MG63 (cell line): ENCODE data around the gene IPCEF1. TPM values are rescaled to one million over a fixed set of nuclear protein-coding genes. Genes with fewer than 3 reads are reported as not detected.

Source experiments
- DNase-seq: peaks from one replicate; pipeline ENCODE4 v3.0.0-alpha.2; 2020
- H3K27me3 ChIP-seq: fragments of 250-450 bp; sonication (Bioruptor Pico); 2 replicates; pipeline ENCODE4 v1.5.1; 2020; ENCODE audit warnings: mild to moderate bottlenecking, moderate library complexity
- H3K36me3 ChIP-seq: fragments of 250-450 bp; sonication (Bioruptor Pico); 2 replicates; pipeline ENCODE4 v1.5.1; 2020; ENCODE audit warnings: mild to moderate bottlenecking, moderate library complexity
- H3K4me3 ChIP-seq: fragments of 250-450 bp; sonication (Bioruptor Pico); 2 replicates; pipeline ENCODE4 v1.5.1; 2020; ENCODE audit warnings: mild to moderate bottlenecking, moderate library complexity
- H3K9me3 ChIP-seq: fragments of 250-450 bp; sonication (Bioruptor Pico); 2 replicates; pipeline ENCODE4 v1.5.1; 2020; ENCODE audit warnings: mild to moderate bottlenecking, moderate library complexity
- total RNA-seq: library from RNA; depleted of rRNA; stranded (reverse); fragments of >200 nt; shearing (Covaris generic); gene quantifications from 2 replicates; pipeline ENCODE4 v1.2.3, GENCODE V29; 2014; ENCODE audit warnings: low replicate concordance

IPCEF1 gene
- total RNA-seq, 1 experiment from 2014 or later: not detected

DNA sequence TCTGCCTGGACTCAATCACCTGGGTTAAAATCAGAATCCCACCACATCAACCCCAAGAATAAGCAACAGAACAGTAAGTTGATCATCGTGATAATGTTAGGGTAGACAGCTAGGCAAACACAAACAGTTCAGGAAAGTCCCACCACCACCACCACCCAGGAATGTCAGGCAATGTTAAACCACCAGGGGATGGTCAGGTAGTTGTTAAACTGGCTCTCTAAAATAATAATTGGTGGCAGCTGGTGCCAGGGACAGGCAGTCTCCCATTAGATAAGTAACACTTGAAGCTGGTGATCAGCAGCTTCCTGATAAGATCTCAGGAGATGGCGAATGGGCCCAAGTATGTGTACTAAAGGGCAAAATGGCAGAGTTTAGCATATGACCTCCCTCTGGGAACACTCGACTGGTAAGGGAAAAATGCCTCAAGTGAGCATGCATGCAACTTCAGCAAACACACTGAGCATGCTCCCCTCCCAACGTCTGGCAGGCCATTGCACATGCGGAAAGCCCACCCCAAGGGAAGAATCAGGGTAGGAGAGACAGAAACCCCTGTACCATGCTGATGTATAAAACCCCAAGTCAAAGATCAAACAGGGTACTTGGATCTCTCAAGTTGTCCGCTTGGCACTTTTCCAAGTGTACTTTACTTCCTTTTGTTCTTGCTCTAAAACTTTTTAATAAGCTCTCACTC lies 66.6 kb downstream of the IPCEF1 start:
- H3K9me3 ChIP-seq: no peaks in the 10 kb centered on the region; the same call in 1 of the 2 replicates
- no peak for DNase-seq

DNA sequence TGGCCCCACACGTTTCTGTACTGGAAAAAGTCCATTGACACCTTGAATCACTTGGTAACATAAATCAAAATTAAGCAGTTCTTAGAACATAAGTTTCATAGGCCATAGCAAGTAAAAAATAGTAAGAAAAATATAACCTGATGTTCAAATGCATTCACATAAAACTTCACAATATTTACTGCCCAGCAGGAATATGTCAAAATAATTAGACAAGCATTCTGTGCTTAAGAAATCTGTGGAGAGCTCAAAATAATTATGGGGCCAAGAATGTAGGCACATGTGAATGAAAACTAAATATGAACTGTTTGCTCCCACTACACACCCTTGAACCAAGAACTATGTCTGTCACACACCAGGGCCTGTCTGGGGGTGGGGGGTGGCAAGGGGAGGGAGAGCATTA lies 70.8 kb downstream of the IPCEF1 start:
- no peaks in the 10 kb centered on the region for H3K9me3 ChIP-seq
- no peak for DNase-seq
- H3K36me3 ChIP-seq: no peaks in the 10 kb centered on the region
- no peak overlapping the region for H3K4me3 ChIP-seq
- H3K27me3 ChIP-seq: no peaks in the 10 kb centered on the region

More for the DNA sequence above, 66.6 kb downstream of the IPCEF1 start:
- Histone ChIP-seq H3K27me3 (no peaks in the 10 kb centered on the region), H3K4me3 (no peak overlapping the region), H3K36me3 (no peaks in the 10 kb centered on the region)

DNA sequence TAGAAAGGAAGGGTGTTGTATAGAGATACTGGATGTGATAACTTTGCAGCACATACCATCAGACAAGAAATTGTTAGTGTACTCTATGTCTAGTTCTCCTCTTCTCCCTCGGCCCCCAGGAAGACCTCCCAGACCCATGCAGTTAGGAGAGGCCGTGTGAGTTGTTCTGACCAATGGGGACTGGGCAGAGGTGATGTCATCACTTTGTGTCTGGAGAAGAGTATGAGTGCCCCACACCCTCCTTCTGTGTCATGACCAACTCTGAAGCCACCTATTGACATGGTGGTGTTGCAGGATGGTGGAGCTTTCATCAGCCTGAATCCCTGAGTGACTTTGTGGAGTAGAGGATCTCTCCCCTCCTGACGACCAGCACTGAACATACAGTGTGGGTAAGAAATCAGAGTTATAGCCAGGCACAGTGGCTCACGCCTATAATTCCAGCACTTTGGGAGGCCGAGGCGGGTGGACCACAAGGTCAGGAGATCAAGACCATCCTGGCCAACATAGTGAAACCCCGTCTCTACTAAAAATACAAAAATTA lies 72.2 kb downstream of the IPCEF1 start:
- Histone ChIP-seq H3K9me3 (no peaks in the 10 kb centered on the region), H3K4me3 (no peak overlapping the region), H3K27me3 (no peaks in the 10 kb centered on the region), H3K36me3 (no peaks in the 10 kb centered on the region)
- DNase-seq: no peak

- DNase-seq: no peak
- H3K36me3 ChIP-seq: no peaks in the 10 kb centered on the region
- no peak overlapping the region for H3K4me3 ChIP-seq
- H3K9me3 ChIP-seq: no peaks in the 10 kb centered on the region
- no peaks in the 10 kb centered on the region for H3K27me3 ChIP-seq
Observed at GRCh38 chr6:154280521-154280920, 76.1 kb downstream of the IPCEF1 start.

- no peaks in the 10 kb centered on the region for H3K36me3 ChIP-seq
- DNase-seq: no peak
- no peaks in the 10 kb centered on the region for H3K27me3 ChIP-seq
- H3K9me3 ChIP-seq: no peaks in the 10 kb centered on the region
- no peak overlapping the region for H3K4me3 ChIP-seq
Observed at GRCh38 chr6:154277629-154278017, 79.0 kb downstream of the IPCEF1 start.

GRCh38 chr6:154276810-154277628 lies 79.6 kb downstream of the IPCEF1 start:
- no peak for DNase-seq
- Histone ChIP-seq H3K36me3 (no peaks in the 10 kb centered on the region), H3K4me3 (no peak overlapping the region), H3K9me3 (no peaks in the 10 kb centered on the region), H3K27me3 (no peaks in the 10 kb centered on the region)

DNA sequence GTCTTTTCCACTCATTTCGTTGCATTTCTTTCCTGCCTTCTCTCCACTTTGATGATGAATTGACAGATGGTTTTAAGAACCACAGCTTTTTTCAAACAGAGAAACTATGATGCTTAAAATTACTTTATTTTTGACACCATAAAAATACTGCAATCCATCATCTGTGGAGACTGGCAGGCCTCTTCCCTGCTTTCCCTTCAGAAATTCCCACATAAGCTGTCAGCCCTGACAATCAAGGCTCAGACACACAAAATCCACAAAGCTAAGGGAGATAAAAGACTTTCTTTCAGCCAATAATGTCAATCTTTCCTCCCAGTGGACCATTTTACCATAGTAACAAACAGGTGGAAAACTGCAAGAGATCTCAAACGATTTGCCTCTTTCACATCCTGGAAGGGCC lies 82.4 kb downstream of the IPCEF1 start:
- no peaks in the 10 kb centered on the region for H3K27me3 ChIP-seq
- no peak overlapping the region for H3K4me3 ChIP-seq
- no peaks in the 10 kb centered on the region for H3K36me3 ChIP-seq
- H3K9me3 ChIP-seq: no peaks in the 10 kb centered on the region
- no peak for DNase-seq

GRCh38 chr6:154268486-154268885 lies 88.1 kb downstream of the IPCEF1 start:
- H3K27me3 ChIP-seq: no peaks in the 10 kb centered on the region
- H3K9me3 ChIP-seq: no peaks in the 10 kb centered on the region
- H3K4me3 ChIP-seq: no peak overlapping the region
- H3K36me3 ChIP-seq: no peaks in the 10 kb centered on the region
- DNase-seq: no peak

- Histone ChIP-seq H3K36me3 (no peaks in the 10 kb centered on the region), H3K27me3 (no peaks in the 10 kb centered on the region), H3K4me3 (no peak overlapping the region)
Observed at GRCh38 chr6:154267508-154268106, 89.0 kb downstream of the IPCEF1 start.

DNA sequence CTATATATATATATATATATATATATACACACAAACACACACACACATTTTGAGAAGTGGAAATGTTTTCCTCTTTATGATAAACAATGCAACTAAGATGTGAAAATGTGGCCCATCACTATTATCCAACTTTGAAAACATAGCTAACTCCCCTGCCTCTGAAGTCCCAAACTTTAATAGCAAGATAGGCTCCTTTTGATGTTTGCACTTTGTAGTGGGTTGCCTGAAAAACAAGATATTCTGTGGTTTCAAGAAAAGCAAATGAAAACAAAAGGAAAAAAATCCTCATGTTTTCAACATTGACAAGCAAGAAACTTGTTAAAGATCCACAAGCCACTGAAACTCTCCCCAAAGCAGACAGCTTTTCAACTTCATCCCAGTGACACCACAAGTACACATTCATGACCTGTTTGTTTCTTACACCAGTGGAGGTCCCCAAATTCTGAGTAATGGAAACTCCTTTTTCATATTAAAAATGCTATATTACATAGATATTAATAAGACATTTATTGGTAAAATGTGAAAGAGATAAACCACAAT lies 90.0 kb downstream of the IPCEF1 start:
- Histone ChIP-seq H3K9me3 (no peaks in the 10 kb centered on the region), H3K36me3 (no peaks in the 10 kb centered on the region)
- DNase-seq: no peak

More at GRCh38 chr6:154267508-154268106, 89.0 kb downstream of the IPCEF1 start:
- H3K9me3 ChIP-seq: no peaks in the 10 kb centered on the region
- no peak for DNase-seq

GRCh38 chr6:154261688-154262397 lies 94.8 kb downstream of the IPCEF1 start:
- Histone ChIP-seq H3K4me3 (no peak overlapping the region), H3K9me3 (no peaks in the 10 kb centered on the region), H3K36me3 (no peaks in the 10 kb centered on the region), H3K27me3 (no peaks in the 10 kb centered on the region)
- DNase-seq: no peak

More for the DNA sequence above, 90.0 kb downstream of the IPCEF1 start:
- Histone ChIP-seq H3K4me3 (no peak overlapping the region), H3K27me3 (no peaks in the 10 kb centered on the region)

GRCh38 chr6:154258064-154258757 lies 98.4 kb downstream of the IPCEF1 start:
- Histone ChIP-seq H3K9me3 (no peaks in the 10 kb centered on the region), H3K36me3 (no peaks in the 10 kb centered on the region), H3K27me3 (no peaks in the 10 kb centered on the region), H3K4me3 (no peak overlapping the region)
- DNase-seq: no peak

- H3K36me3 ChIP-seq: no peaks in the 10 kb centered on the region
- no peaks in the 10 kb centered on the region for H3K27me3 ChIP-seq
- H3K9me3 ChIP-seq: no peaks in the 10 kb centered on the region
- DNase-seq: no peak
- H3K4me3 ChIP-seq: no peak overlapping the region
Observed at GRCh38 chr6:154257067-154257466, 99.5 kb downstream of the IPCEF1 start.

- DNase-seq: no peak
- Histone ChIP-seq H3K9me3 (no peaks in the 10 kb centered on the region), H3K4me3 (no peak overlapping the region), H3K27me3 (no peaks in the 10 kb centered on the region), H3K36me3 (no peaks in the 10 kb centered on the region)
Observed at GRCh38 chr6:154252678-154253077, 103.9 kb downstream of the IPCEF1 start.

DNA sequence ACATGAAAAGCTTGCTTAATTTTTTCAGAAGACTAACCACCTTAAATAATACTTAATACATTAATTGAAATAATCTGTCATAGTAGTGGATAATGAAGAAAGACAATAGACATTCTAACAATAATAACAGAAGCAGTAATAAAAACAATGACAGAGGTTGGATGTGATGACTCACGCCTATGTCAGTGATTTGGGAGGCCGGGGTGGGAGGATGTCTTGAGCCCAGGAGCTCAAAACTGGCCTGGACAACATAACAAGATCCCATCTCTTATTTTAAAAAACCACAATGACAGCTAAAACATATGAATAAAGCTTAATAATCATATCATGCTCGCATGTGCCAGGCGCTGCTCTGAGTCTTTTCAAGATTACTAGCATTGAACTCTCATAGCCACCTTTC lies 105.5 kb downstream of the IPCEF1 start:
- peak; percentile 22 for DNase-seq
- no peak overlapping the region for H3K4me3 ChIP-seq
- H3K9me3 ChIP-seq: no peaks in the 10 kb centered on the region
- no peaks in the 10 kb centered on the region for H3K27me3 ChIP-seq
- no peaks in the 10 kb centered on the region for H3K36me3 ChIP-seq
